Kidney capillary endothelial cell (primary cell): Measurements from ENCODE around the gene PCYT2.
"Not testable (repeated sequence)": the region's sequence is repeated elsewhere in the genome, so short reads cannot be mapped to it uniquely, and the experiment has no call there.

ENCODE experiments used
- DNase-seq: peaks from one replicate; pipeline ENCODE4 v3.0.0-alpha.2; 2018; ENCODE audit warnings: low spot score

Gene PCYT2

GRCh38 chr17:81911277-81911961, at the start of gene PCYT2:
TSS of gene PCYT2 (minus strand) at chr17:81911399. CDS start at chr17:81911355, 44 bp downstream.
- peak; percentile 60 for DNase-seq

DNA sequence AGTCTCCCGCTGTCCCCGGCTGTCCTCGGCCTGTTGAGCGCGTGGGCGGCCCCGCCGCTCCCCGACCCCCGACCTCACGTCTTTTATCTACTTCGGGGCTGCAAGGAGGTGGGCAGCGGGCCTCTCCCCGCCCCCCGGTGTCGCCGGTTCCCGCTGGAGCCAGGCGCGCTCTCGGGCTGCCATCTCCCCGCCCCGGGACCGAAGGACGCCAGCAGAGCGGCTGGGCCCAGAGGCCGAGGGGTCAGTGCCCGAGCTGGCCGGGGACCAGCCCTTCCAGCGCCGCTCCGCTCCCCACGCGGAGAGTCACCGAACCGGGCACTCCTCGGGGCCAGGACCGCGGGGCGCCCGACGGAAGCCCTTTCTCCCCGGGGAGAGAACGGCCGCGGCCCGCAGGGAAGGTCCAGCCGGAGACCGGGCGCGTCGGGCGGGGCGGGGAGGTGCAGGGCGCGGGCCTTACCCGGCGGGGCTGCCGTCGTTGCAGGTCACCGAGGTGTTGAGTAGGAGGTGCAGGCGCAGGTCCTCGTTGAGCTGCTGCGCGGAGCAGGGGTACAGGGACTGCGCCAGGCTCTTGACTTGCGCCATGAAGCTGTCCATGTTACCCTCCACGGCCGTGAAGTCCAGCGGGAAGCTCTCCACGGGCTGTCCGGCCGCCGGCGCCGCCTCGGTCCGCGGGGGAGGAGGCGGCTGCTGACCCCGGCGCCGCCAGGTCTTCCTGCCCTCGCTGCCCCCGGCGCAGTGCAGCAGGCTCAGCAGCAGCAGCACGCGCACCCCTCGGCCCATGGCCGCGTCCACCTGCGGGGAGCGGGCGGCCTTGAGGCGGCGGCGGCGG, 49.1 kb upstream of the PCYT2 start:
- DNase-seq: no peak

DNA sequence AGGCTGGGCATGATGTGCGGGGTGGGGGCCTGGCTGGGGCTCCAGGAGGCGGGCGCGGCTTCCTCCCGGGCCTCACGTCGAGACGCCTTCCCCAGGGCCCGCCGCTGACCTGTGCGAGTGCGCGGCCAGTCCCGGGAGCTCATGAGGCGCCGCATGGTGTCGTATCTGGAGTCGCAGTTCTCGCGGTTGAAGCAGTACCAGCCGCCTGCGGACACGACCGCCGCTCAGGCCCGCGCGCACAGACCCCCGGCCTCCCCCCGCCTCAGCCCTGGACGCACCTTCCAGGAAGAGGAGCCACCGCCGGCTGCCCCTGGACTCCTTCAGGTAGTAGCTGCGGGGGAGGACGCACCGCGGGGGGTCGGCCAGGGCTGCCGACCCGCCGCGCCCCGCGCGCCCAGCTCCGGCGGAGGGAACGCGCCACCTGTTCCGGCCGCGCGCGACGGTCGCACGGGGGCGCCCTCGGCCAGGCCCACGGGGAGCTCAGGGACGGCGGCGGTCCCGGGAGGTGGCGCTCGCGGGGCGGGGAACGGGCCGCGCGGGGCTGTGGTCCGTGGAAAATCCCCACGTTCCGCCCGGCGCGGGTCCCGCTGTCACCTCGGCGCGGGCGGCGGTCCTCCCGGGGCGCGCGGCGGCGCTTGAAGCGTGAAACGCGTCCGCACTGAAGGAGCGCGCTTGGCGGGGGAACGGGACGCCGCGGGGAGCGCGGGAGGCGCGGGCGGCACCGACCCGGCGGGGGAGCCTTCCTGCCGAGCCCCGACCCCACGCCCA, 48.3 kb upstream of the PCYT2 start:
- peak; percentile 40 for DNase-seq

GRCh38 chr17:81958633-81959342, 47.6 kb upstream of the PCYT2 start:
- no peak for DNase-seq

GRCh38 chr17:81957691-81958432, 46.7 kb upstream of the PCYT2 start:
- DNase-seq: no peak

- DNase-seq: no peak
These were observed 45.7 kb upstream of the PCYT2 start for GRCh38 chr17:81956607-81957589.

GRCh38 chr17:81955756-81956544, 44.8 kb upstream of the PCYT2 start:
- DNase-seq: no peak

- DNase-seq: no peak
These were observed 44.0 kb upstream of the PCYT2 start for GRCh38 chr17:81955058-81955681.

- DNase-seq: no peak
These were observed 43.2 kb upstream of the PCYT2 start for GRCh38 chr17:81954131-81955057.

GRCh38 chr17:81953443-81953842, 42.2 kb upstream of the PCYT2 start:
- DNase-seq: not testable (repeated sequence)

DNA sequence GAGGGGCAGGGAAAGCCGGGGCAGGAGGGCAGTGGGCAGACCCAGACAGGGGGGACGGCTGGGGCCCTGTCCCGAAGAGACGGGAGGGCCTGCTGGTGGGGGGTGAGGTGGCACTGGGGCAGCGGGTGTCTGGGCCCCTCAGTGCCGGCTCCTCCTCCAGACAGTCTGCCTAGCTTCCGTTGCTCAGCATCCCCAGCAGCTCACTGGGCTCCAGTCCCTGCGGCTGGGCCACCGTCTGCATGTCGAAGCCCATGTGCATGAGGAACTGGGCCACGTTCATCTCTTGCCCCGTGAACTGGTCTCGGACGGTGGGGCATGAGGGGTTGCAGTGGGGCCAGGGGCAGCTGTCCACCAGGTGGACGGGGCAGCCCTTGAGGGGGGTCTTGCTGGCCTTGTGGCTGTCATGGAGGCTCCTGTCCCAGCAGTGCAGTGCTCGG, 41.6 kb upstream of the PCYT2 start:
- no peak for DNase-seq

GRCh38 chr17:81951785-81952684, 40.8 kb upstream of the PCYT2 start:
- no peak for DNase-seq

DNA sequence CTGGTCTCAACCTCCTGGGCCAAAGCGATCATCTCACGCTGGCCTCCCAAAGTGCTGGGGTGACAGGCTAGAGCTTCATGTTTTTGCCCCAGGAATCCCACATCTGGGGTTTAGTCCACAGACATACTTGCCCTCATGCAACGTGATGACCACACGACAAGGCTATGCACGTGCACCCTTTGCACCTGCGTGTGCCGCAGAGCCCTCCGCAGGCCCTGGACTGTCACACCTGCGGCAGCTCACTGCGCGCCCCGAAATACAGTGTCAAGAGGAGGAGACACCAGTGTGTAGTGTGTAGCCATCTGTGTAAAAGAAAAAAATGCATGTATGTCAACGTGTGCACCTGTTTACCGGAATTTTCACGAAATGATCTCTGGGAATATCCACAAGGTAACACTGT, 39.3 kb upstream of the PCYT2 start:
- DNase-seq: no peak

DNA sequence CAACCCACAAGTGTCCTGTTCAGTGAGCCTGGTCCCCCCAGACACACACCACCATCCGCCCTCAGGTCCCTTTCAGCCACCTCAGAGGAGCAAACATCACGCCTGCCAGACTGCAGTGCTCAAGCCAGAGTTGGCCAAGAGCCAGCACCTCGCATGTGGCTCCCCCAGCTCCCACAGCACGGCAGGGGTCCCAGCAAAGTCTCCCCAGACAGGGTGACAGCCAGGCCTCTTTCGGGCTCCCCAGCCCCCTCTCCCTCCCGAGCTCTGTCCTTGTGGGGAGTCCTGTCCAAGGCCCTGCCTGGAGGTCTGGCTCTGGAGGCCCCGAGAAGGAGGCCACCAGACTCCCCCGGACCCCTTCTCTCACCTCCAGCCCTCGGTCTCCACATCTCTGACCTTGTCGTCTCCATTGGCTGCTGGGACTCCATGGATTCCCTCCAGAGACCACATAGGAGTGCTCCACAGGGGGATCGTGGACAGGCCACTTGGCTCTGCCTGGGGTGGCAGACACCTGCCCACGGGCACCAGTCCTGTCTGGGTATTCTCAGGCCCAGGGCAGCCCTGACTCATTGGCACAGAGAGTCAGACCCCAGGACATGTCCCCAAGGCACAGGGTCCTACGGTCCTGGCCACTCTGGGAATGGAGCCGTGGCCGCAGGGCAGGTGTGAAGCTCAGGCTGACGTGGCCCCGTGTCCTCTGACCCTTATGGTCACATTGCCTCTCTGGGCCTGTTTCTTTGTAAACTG, 37.6 kb upstream of the PCYT2 start:
- DNase-seq: no peak

- DNase-seq: no peak
These were observed 36.0 kb upstream of the PCYT2 start, which contains the start of gene MYADML2 for GRCh38 chr17:81947189-81947588. TSS of gene MYADML2 (minus strand) at chr17:81947233. CDS start at chr17:81941741, 5,492 bp downstream.

- DNase-seq: no peak
These were observed 33.7 kb upstream of the PCYT2 start for GRCh38 chr17:81944858-81945257.
